ENCODE data around the gene TENM3.

- no peak for TF ChIP-seq CTCF (IDR thresholded peaks at IDR 0.05)
- TF ChIP-seq POLR2A (IDR thresholded peaks at IDR 0.05), result no peak
Observed at GRCh38 chr4:182426901-182427300, 183.7 kb downstream of the TENM3 start.

Measured in testis (tissue), 2 donors.